Panc1 (cell line): ENCODE measurements around the gene TARBP2. TPM values are rescaled to one million over a fixed set of nuclear protein-coding genes. Genes with fewer than 3 reads are reported as not detected.

Source experiments
- ATAC-seq: fragments of 200-7000 bp; cut with Tn5 transposase; 2 replicates; pipeline ENCODE4 v1.9.1; 2020; ENCODE audit warnings: mild to moderate bottlenecking, moderate library complexity
- BruUV-seq: library from RNA; stranded (reverse); fragments of 400-500 nt; replicated peaks from 2 replicates; lab custom pipeline; 2021; lab: Mats Ljungman, UMichigan
- CTCF ChIA-PET: fragments of 300-600 bp; sonication (Branson Sonifier 250); formaldehyde crosslinking; loops from one replicate; lab custom pipeline; 2022; ENCODE audit warnings: antibody characterized with exemption; lab: Charles Lee
- POLR2A ChIA-PET: fragments of 300-600 bp; sonication (Branson Sonifier 250); formaldehyde crosslinking; loops from one replicate; lab custom pipeline; 2022; ENCODE audit warnings: antibody characterized with exemption; lab: Charles Lee
- DNase-seq: peaks from one replicate; pipeline ENCODE4 v3.0.0-alpha.2; 2010; ENCODE audit warnings: low read depth, low spot score
- H3K27ac ChIP-seq: 2 replicates; pipeline ENCODE4 v1.5.1; 2011; ENCODE audit warnings: mild to moderate bottlenecking, low read length, inconsistent platforms
- H3K27me3 ChIP-seq: fragments of 200-500 bp; sonication (Bioruptor generic); 2 replicates; pipeline ENCODE4 v1.6.0; 2014; ENCODE audit warnings: low read length, inconsistent platforms; ENCODE audit not compliant: control insufficient read depth, insufficient read depth
- H3K36me3 ChIP-seq: fragments of 200-500 bp; sonication (Bioruptor generic); 2 replicates; pipeline ENCODE4 v1.5.1; 2014; ENCODE audit warnings: inconsistent platforms, mild to moderate bottlenecking, low read length, moderate library complexity; ENCODE audit not compliant: control insufficient read depth, insufficient read depth
- H3K4me1 ChIP-seq: 2 replicates; pipeline ENCODE4 v1.5.1; 2011; ENCODE audit warnings: inconsistent platforms, mild to moderate bottlenecking, low read length, moderate library complexity; ENCODE audit not compliant: control insufficient read depth, insufficient read depth
- H3K4me3 ChIP-seq, 2 experiments: 2 replicates each; pipeline ENCODE4 v1.5.1; 2011 to 2012; ENCODE audit warnings: low read depth in 2 of 2, low read length in 2 of 2, mild to moderate bottlenecking in 2 of 2, inconsistent platforms in 1 of 2, moderate library complexity in 1 of 2
- H3K9me3 ChIP-seq: fragments of 200-500 bp; sonication (Bioruptor generic); 2 replicates; pipeline ENCODE4 v1.5.1; 2014; ENCODE audit warnings: low read depth, mild to moderate bottlenecking, inconsistent platforms, low read length, moderate library complexity; ENCODE audit not compliant: control insufficient read depth, insufficient read depth
- POLR2AphosphoS5 ChIP-seq: IDR thresholded peaks from 2 replicates; pipeline ENCODE4 v1.6.1; 2012; ENCODE audit warnings: mild to moderate bottlenecking, low read depth, low read length, moderate library complexity
- REST ChIP-seq, 2 experiments: IDR thresholded peaks; 2 replicates each; pipeline ENCODE4 v1.6.1; 2011 to 2012; ENCODE audit warnings: low read depth in 2 of 2, control low read depth in 1 of 2, low read length in 1 of 2, mild to moderate bottlenecking in 1 of 2, moderate library complexity in 1 of 2; ENCODE audit not compliant: insufficient read depth in 1 of 2
- SIN3A ChIP-seq: IDR thresholded peaks from 2 replicates; pipeline ENCODE4 v1.6.1; 2012; ENCODE audit warnings: low read depth, mild to moderate bottlenecking, low read length, moderate library complexity, borderline replicate concordance; ENCODE audit not compliant: insufficient read depth
- TCF7L2 ChIP-seq: IDR thresholded peaks from 2 replicates; pipeline ENCODE4 v1.6.1; 2011; ENCODE audit warnings: mild to moderate bottlenecking, low read depth, low read length, inconsistent platforms
- in situ Hi-C: cut with HindIII; loops from 2 replicates; pipeline ENCODE4 v1.10.0; 2016; ENCODE audit warnings: low sequenced_read_pairs, low pct_unique_long_range_greater_than_20kb
- intact Hi-C: fragments of 100-400 bp; cut with micrococcal nuclease; formaldehyde crosslinking; loops from one replicate; pipeline ENCODE4 v1.10.0; 2022; ENCODE audit not compliant: unreplicated experiment
- total RNA-seq: library from RNA; stranded (reverse); gene quantifications from one replicate; pipeline ENCODE4 v1.2.1, GENCODE V29; 2021; ENCODE audit not compliant: unreplicated experiment
- TF ChIP-seq, protein P1 (sequence below): fragments of 450-650 bp; IDR thresholded peaks from 2 replicates; pipeline ENCODE4 v1.5.1; 2017; ENCODE audit warnings: mild to moderate bottlenecking

The TARBP2 gene
- total RNA-seq, 1 experiment from 2014 or later, result 67.3 TPM

GRCh38 chr12:53474077-53474476, 27.0 kb upstream of the TARBP2 start:
- in situ Hi-C loops (no loop called here), intact Hi-C loops (no loop called here)
- DNase-seq, result no peak
- Histone ChIP-seq H3K4me3 (no peak overlapping the region), H3K9me3 (no peaks in the 10 kb centered on the region), H3K36me3 (peaks cover 73% of the 10 kb centered on the region), H3K27ac (no peak overlapping the region), H3K27me3 (no peaks in the 10 kb centered on the region), H3K4me1 (peaks cover 9% of the 10 kb centered on the region; the same call in 1 of the 2 replicates)
- TF ChIP-seq POLR2AphosphoS5 (no peak), REST (IDR thresholded peaks at IDR 0.05; ENCODE audit: insufficient read depth in 1 of 2, low read depth in 2 of 2, low read length in 1 of 2) (no peak), SIN3A (no peak), TCF7L2 (no peak)
- TF ChIP-seq, protein P1, sequence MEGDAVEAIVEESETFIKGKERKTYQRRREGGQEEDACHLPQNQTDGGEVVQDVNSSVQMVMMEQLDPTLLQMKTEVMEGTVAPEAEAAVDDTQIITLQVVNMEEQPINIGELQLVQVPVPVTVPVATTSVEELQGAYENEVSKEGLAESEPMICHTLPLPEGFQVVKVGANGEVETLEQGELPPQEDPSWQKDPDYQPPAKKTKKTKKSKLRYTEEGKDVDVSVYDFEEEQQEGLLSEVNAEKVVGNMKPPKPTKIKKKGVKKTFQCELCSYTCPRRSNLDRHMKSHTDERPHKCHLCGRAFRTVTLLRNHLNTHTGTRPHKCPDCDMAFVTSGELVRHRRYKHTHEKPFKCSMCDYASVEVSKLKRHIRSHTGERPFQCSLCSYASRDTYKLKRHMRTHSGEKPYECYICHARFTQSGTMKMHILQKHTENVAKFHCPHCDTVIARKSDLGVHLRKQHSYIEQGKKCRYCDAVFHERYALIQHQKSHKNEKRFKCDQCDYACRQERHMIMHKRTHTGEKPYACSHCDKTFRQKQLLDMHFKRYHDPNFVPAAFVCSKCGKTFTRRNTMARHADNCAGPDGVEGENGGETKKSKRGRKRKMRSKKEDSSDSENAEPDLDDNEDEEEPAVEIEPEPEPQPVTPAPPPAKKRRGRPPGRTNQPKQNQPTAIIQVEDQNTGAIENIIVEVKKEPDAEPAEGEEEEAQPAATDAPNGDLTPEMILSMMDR, result no peak
- no peak for ATAC-seq
- CTCF ChIA-PET, result no interaction called here
- POLR2A ChIA-PET, result no interaction called here
- BruUV-seq, result no TSS peak

GRCh38 chr12:53474819-53475218, 26.3 kb upstream of the TARBP2 start:
- DNase-seq, result no peak
- no TSS peak for BruUV-seq
- CTCF ChIA-PET, result no interaction called here
- peaks cover 73% of the 10 kb centered on the region for H3K36me3 ChIP-seq
- in situ Hi-C loops (no loop called here), intact Hi-C loops (no loop called here)
- H3K4me1 ChIP-seq, result peaks cover 12% of the 10 kb centered on the region
- POLR2A ChIA-PET, result no interaction called here
- no peak for ATAC-seq
- no peaks in the 10 kb centered on the region for H3K9me3 ChIP-seq
- H3K4me3 ChIP-seq, result no peak overlapping the region
- TF ChIP-seq REST (IDR thresholded peaks at IDR 0.05; ENCODE audit: insufficient read depth in 1 of 2, low read depth in 2 of 2, low read length in 1 of 2) (no peak), POLR2AphosphoS5 (no peak), SIN3A (no peak), TCF7L2 (no peak)
- TF ChIP-seq, protein P1, result no peak
- no peaks in the 10 kb centered on the region for H3K27me3 ChIP-seq
- H3K27ac ChIP-seq, result 0 out of 2 replicates have a peak overlapping the region, but pooled peaks have one; percentile 30
